GM12878 (cell line): ENCODE data around the gene CCDC9. TPM values are rescaled to one million over a fixed set of nuclear protein-coding genes. Genes with fewer than 3 reads are reported as not detected.

Experiments used
- ATAC-seq: fragments of 200-7000 bp; cut with Tn5 transposase; 3 replicates; pipeline ENCODE4 v1.9.1; 2020; ENCODE audit warnings: mild to moderate bottlenecking, moderate library complexity
- BruUV-seq: library from RNA; stranded (reverse); fragments of 400-500 nt; replicated peaks from 2 replicates; lab custom pipeline; 2021; lab: Mats Ljungman, UMichigan
- CTCF ChIA-PET: fragments of 300-600 bp; sonication (Branson Sonifier 250); formaldehyde crosslinking; extraction: SDS; loops from one replicate; lab custom pipeline; 2021; ENCODE audit warnings: inconsistent platforms; lab: Yijun Ruan, JAX
- POLR2A ChIA-PET: fragments of 350-600 bp; formaldehyde crosslinking; extraction: SDS; loops from one replicate; lab custom pipeline; 2021; ENCODE audit warnings: inconsistent platforms; lab: Charles Lee
- RAD21 ChIA-PET: fragments of 300-600 bp; sonication (Branson Sonifier 250); formaldehyde crosslinking; loops from one replicate; lab custom pipeline; 2023; ENCODE audit warnings: antibody characterized with exemption; ENCODE audit not compliant: unreplicated experiment; lab: Charles Lee
- SMC1A ChIA-PET: fragments of 300-600 bp; sonication (Branson Sonifier 250); formaldehyde crosslinking; loops from one replicate; lab custom pipeline; 2023; ENCODE audit not compliant: unreplicated experiment, uncharacterized antibody; lab: Charles Lee
- DNase-seq: peaks from one replicate; pipeline ENCODE4 v3.0.0-alpha.2; 2011; ENCODE audit warnings: low read depth, low spot score
- FAIRE-seq: peaks from 3 replicates; lab custom pipeline; 2011; peaks lifted over from hg19 to GRCh38; lab: Jason Lieb, UNC
- H2AFZ ChIP-seq: 2 replicates; pipeline ENCODE4 v1.6.0; 2011; ENCODE audit warnings: low read depth, low read length, control low read depth; ENCODE audit not compliant: control insufficient read depth
- H3K27ac ChIP-seq: 2 replicates; pipeline ENCODE4 v1.5.1; 2011; ENCODE audit warnings: control low read depth; ENCODE audit not compliant: control insufficient read depth, insufficient read depth
- H3K27me3 ChIP-seq, 2 experiments: replicated peaks in 1 of 2; 2 replicates each; pipeline versions ENCODE4 v1.6.0 to v1.6.1; 2011; ENCODE audit warnings: low read length in 1 of 2; ENCODE audit not compliant: control insufficient read depth in 2 of 2, insufficient read depth in 2 of 2
- H3K36me3 ChIP-seq, 2 experiments: 2 replicates each; pipeline ENCODE4 v1.5.1; 2011; ENCODE audit warnings: low read length in 1 of 2; ENCODE audit not compliant: control insufficient read depth in 2 of 2, insufficient read depth in 2 of 2
- H3K4me1 ChIP-seq: 2 replicates; pipeline ENCODE4 v1.6.1; 2011; ENCODE audit warnings: mild to moderate bottlenecking, low read length, moderate library complexity, mixed read lengths; ENCODE audit not compliant: control insufficient read depth, insufficient read depth
- H3K4me2 ChIP-seq: 2 replicates; pipeline ENCODE4 v1.6.0; 2011; ENCODE audit warnings: control low read depth; ENCODE audit not compliant: control insufficient read depth, insufficient read depth
- H3K4me3 ChIP-seq: fragments of 200-600 bp; sonication (generic); 2 replicates; pipeline ENCODE4 v1.5.1; 2016
- H3K79me2 ChIP-seq: 2 replicates; pipeline ENCODE4 v1.6.0; 2011; ENCODE audit warnings: low read length; ENCODE audit not compliant: control insufficient read depth, insufficient read depth
- H3K9ac ChIP-seq: 2 replicates; pipeline ENCODE4 v1.8.0; 2011; ENCODE audit warnings: low read length, control low read depth, mixed read lengths; ENCODE audit not compliant: control insufficient read depth, insufficient read depth
- H3K9me3 ChIP-seq: replicated peaks from 3 replicates; pipeline ENCODE4 v1.5.1; 2011; ENCODE audit warnings: mild to moderate bottlenecking, low read length; ENCODE audit not compliant: control insufficient read depth, insufficient read depth
- H4K20me1 ChIP-seq: 2 replicates; pipeline ENCODE4 v1.6.0; 2011; ENCODE audit not compliant: control insufficient read depth, insufficient read depth
- BACH1 ChIP-seq: fragments of 450-650 bp; IDR thresholded peaks from 2 replicates; pipeline ENCODE4 v1.6.1; 2017; ENCODE audit warnings: mild to moderate bottlenecking, borderline replicate concordance
- BHLHE40 ChIP-seq, 2 experiments: fragments of 450-650 bp in 1 of 2; IDR thresholded peaks; 2 replicates each; pipeline ENCODE4 v1.6.1; 2011 to 2017; ENCODE audit warnings: low read depth in 2 of 2, borderline replicate concordance in 1 of 2, improper control_type of control experiment in 1 of 2, low read length in 1 of 2, mild to moderate bottlenecking in 1 of 2
- DPF2 ChIP-seq: fragments of 450-650 bp; IDR thresholded peaks from 2 replicates; pipeline ENCODE4 v1.6.1; 2017; ENCODE audit warnings: mild to moderate bottlenecking
- EED ChIP-seq: sonication (generic); IDR thresholded peaks from 2 replicates; pipeline ENCODE4 v1.6.1; 2016; ENCODE audit warnings: antibody characterized with exemption, low read depth
- EP300 ChIP-seq, 2 experiments: fragments of 150-350 bp in 1 of 2; IDR thresholded peaks; 2 replicates each; pipeline ENCODE4 v1.6.1; 2011 to 2012; ENCODE audit warnings: low read depth in 2 of 2, low read length in 2 of 2, borderline replicate concordance in 1 of 2, improper control_type of control experiment in 1 of 2, inconsistent platforms in 1 of 2; ENCODE audit not compliant: control insufficient read depth in 1 of 2
- GATAD2B ChIP-seq: fragments of 450-650 bp; conservative IDR thresholded peaks from 2 replicates; pipeline ENCODE4 v1.6.1; 2017; ENCODE audit warnings: low read depth, mild to moderate bottlenecking, moderate library complexity
- JUNB ChIP-seq: IDR thresholded peaks from 2 replicates; pipeline ENCODE4 v1.6.1; 2016; ENCODE audit warnings: antibody characterized with exemption, mild to moderate bottlenecking
- LARP7 ChIP-seq: fragments of 450-650 bp; IDR thresholded peaks from 2 replicates; pipeline ENCODE4 v1.6.1; 2017; ENCODE audit warnings: mild to moderate bottlenecking
- NBN ChIP-seq: fragments of 450-650 bp; IDR thresholded peaks from 2 replicates; pipeline ENCODE4 v1.6.1; 2016
- NFYA ChIP-seq: IDR thresholded peaks from 2 replicates; pipeline ENCODE4 v1.6.1; 2011; ENCODE audit warnings: low read depth, mild to moderate bottlenecking, low read length, improper control_type of control experiment, borderline replicate concordance
- POLR2A ChIP-seq: IDR thresholded peaks from 2 replicates; pipeline ENCODE4 v1.6.1; 2011; ENCODE audit warnings: low read depth, mild to moderate bottlenecking, low read length
- POLR2AphosphoS5 ChIP-seq: IDR thresholded peaks from 2 replicates; pipeline ENCODE4 v1.6.1; 2011; ENCODE audit warnings: mild to moderate bottlenecking, low read length, inconsistent platforms
- SMC3 ChIP-seq: IDR thresholded peaks from 2 replicates; pipeline ENCODE4 v1.6.1; 2011; ENCODE audit warnings: low read length, improper control_type of control experiment, borderline replicate concordance
- TCF12 ChIP-seq: IDR thresholded peaks from 2 replicates; pipeline ENCODE4 v1.6.1; 2011; ENCODE audit warnings: low read depth, mild to moderate bottlenecking, low read length
- ZNF217 ChIP-seq: fragments of 450-650 bp; IDR thresholded peaks from 2 replicates; pipeline ENCODE4 v1.6.1; 2017; ENCODE audit warnings: antibody characterized with exemption, mild to moderate bottlenecking
- ZNF274 ChIP-seq: IDR thresholded peaks from one replicate; pipeline ENCODE4 v1.8.0; 2011; ENCODE audit not compliant: insufficient read length, insufficient read depth
- ZNF622 ChIP-seq: fragments of 450-650 bp; IDR thresholded peaks from 2 replicates; pipeline ENCODE4 v1.6.1; 2017; ENCODE audit warnings: mild to moderate bottlenecking, inconsistent platforms
- WGBS: methylation state at CpG from one replicate; pipeline ENCODE4 v1.1.6; 2016; ENCODE audit warnings: low lambda C conversion rate; ENCODE audit not compliant: insufficient replicate concordance, insufficient coverage; ENCODE audit errors: missing lambda C conversion rate; 5-methylcytosine and 5-hydroxymethylcytosine counted together
- in situ Hi-C: fragments of 300-500 bp; cut with MboI; formaldehyde crosslinking; loops from 9 replicates; pipeline ENCODE4 v1.14.3; 2018; ENCODE audit warnings: mixed read lengths
- intact Hi-C: fragments of 100-400 bp; cut with micrococcal nuclease; formaldehyde crosslinking; loops from one replicate; pipeline ENCODE4 v1.14.2; 2022; ENCODE audit not compliant: unreplicated experiment
- polyA plus RNA-seq, 11 experiments: library from polyadenylated mRNA; depleted of rRNA in 4 of 11; unstranded in 6 of 11; stranded (reverse) in 5 of 11; fragments of >200 nt; fragmentation: Nextera tagmentation in 4 of 11; fragmentation: Illumina TruSeq in 1 of 11; extraction: Ambion mirVana in 4 of 11; extraction: Trizol in 1 of 11; gene quantifications; 1 replicate in 1 of 11; 2 replicates in 10 of 11; pipeline versions ENCODE4 v1.2.1 to v1.2.3, GENCODE V29; 2011 to 2016; ENCODE audit warnings: inconsistent platforms in 2 of 11, missing spikeins in 2 of 11, low read depth in 1 of 11
- total RNA-seq, 4 experiments: library from RNA; depleted of rRNA in 3 of 4; stranded (reverse); fragments of >200 nt in 3 of 4; fragmentation: Illumina TruSeq in 1 of 4; extraction: Trizol in 1 of 4; gene quantifications; 2 replicates each; pipeline versions ENCODE4 v1.2.1 to v1.2.3, GENCODE V29; 2013 to 2021
- TF ChIP-seq, protein P1 (sequence below): fragments of 450-650 bp; IDR thresholded peaks from 2 replicates; pipeline ENCODE4 v1.6.1; 2017; ENCODE audit warnings: low read depth, mild to moderate bottlenecking, moderate library complexity

Gene CCDC9
- total and polyA plus RNA-seq, 10 of the 15 experiments (the other 5 are each of a cell fraction or from before 2014, with no cell fraction given): 0.18 to 17.5 (median 7.1) TPM; not detected in 1

DNA sequence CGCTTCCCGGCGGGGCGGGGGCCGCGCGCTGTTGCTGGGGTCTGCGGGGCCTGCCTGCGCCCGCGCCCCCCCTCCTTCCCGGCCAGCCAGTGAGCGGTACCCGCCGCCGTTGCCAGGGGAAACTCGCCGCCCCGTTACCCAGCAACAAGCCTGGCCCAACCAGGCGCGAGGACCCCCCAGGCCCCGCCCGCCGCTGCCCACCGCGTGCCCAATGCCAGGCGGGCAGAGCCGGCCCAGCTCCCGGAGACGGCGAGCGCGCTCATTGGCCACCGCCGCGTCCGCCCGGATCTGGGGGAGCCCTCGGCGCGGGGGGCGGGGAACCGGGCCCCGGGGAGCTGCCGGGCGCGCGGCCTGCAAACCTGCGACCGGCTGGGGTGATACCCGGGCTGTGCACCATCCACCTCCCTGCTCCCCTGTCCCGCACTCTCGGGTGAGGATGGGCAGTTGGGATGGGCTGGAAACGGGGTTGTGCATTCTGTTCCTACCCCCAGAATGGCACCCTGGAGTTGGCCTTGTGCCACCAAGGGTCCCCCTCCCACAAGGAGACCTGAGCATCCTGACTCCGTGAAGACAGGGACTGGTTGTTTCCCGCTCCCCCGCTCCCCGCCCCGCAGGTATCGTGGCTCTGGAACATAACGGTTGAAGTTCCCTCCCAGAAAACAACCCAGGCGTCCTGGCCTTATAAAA is 16.6 kb upstream of the CCDC9 start:
- in situ Hi-C loops (no loop called here), intact Hi-C loops (loop anchor here (10.0 kb wide), 1 partner anchor 205 kb away; no protein-coding TSS in a partner anchor)
- H3K4me3 ChIP-seq: no peak overlapping the region
- POLR2A ChIA-PET: interaction anchor here (1.7 kb wide), 1 partner anchor 13 kb away, joined by 9 read pairs; no protein-coding TSS in a partner anchor
- CTCF ChIA-PET: interaction anchor here (3.6 kb wide), 1 partner anchor 29 kb away, joined by 25 read pairs; no protein-coding TSS in a partner anchor
- H3K9ac ChIP-seq: no peak overlapping the region; the same call in 1 of the 2 replicates
- no peaks in the 10 kb centered on the region for H3K79me2 ChIP-seq
- DNase-seq (no peak), FAIRE-seq (no peak), ATAC-seq (peak; percentile 10; the same call in 2 of the 3 replicates)
- H3K9me3 ChIP-seq: no peaks in the 10 kb centered on the region; the same call in 2 of the 3 replicates
- 15% methylated on average over 34 of the region's 62 CpGs for WGBS
- no peak overlapping the region for H3K27ac ChIP-seq
- TF ChIP-seq ZNF274 (no peak), BACH1 (no peak), NBN (no peak), BHLHE40 (IDR thresholded peaks at IDR 0.05; ENCODE audit: borderline replicate concordance in 1 of 2, low read depth in 2 of 2, low read length in 1 of 2) (0 out of 4 replicates have a peak, but pooled peaks of 1 of the 2 experiments have one; percentile 20), ZNF622 (no peak), DPF2 (0 out of 2 replicates have a peak, but pooled peaks have one; percentile 27), SMC3 (no peak), LARP7 (peak; percentile 50; the same call in 1 of the 2 replicates), ZNF217 (no peak), TCF12 (no peak), EED (no peak), NFYA (no peak), EP300 (IDR thresholded peaks at IDR 0.05; ENCODE audit: borderline replicate concordance in 1 of 2, control insufficient read depth in 1 of 2, low read depth in 2 of 2, low read length in 2 of 2) (no peak), POLR2A (no peak), POLR2AphosphoS5 (no peak), JUNB (no peak), GATAD2B (0 out of 2 replicates have a peak, but pooled peaks have one; percentile 26)
- TF ChIP-seq, protein P1, sequence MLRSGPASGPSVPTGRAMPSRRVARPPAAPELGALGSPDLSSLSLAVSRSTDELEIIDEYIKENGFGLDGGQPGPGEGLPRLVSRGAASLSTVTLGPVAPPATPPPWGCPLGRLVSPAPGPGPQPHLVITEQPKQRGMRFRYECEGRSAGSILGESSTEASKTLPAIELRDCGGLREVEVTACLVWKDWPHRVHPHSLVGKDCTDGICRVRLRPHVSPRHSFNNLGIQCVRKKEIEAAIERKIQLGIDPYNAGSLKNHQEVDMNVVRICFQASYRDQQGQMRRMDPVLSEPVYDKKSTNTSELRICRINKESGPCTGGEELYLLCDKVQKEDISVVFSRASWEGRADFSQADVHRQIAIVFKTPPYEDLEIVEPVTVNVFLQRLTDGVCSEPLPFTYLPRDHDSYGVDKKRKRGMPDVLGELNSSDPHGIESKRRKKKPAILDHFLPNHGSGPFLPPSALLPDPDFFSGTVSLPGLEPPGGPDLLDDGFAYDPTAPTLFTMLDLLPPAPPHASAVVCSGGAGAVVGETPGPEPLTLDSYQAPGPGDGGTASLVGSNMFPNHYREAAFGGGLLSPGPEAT: no peak
- RAD21 ChIA-PET: interaction anchor here (3.0 kb wide), 1 partner anchor 29 kb away, joined by 12 read pairs; no protein-coding TSS in a partner anchor
- peaks cover 1 to 4% of the 10 kb centered on the region in 2 experiments for H3K27me3 ChIP-seq
- SMC1A ChIA-PET: interaction anchor here (1.0 kb wide), 1 partner anchor 29 kb away, joined by 4 read pairs; no protein-coding TSS in a partner anchor
- H3K4me2 ChIP-seq: peak overlapping the region; percentile 67
- H3K36me3 ChIP-seq: no peaks in the 10 kb centered on the region
- no peaks in the 10 kb centered on the region for H4K20me1 ChIP-seq
- no TSS peak for BruUV-seq
- H3K4me1 ChIP-seq: peaks cover 26% of the 10 kb centered on the region
- H2AFZ ChIP-seq: no peak overlapping the region; the same call in 1 of the 2 replicates
